Astrocyte of the cerebellum (primary cell): Measurements from ENCODE around the gene DVL2.
A peak's percentile ranks its signal among the peaks of the same experiment; 100 is the strongest.

Experiments used
- DNase-seq: peaks from one replicate; pipeline ENCODE4 v3.0.0-alpha.2; 2011; ENCODE audit warnings: low read depth
- H3K4me3 ChIP-seq: 2 replicates; pipeline ENCODE4 v1.5.1; 2011; ENCODE audit warnings: mild to moderate bottlenecking, low read depth, low read length, moderate library complexity
- CTCF ChIP-seq: IDR thresholded peaks from 2 replicates; pipeline ENCODE4 v1.5.1; 2012; ENCODE audit warnings: low read length, low read depth, moderate library complexity, mild to moderate bottlenecking; ENCODE audit errors: missing control alignments
- in situ Hi-C: cut with HindIII; loops from 2 replicates; pipeline ENCODE4 v1.10.0; 2017; ENCODE audit warnings: low sequenced_read_pairs

The DVL2 gene

GRCh38 chr17:7254511-7254910 is 20.2 kb upstream of the DVL2 start:
- in situ Hi-C loops: no loop called here
- no peak for DNase-seq
- no peak overlapping the region for H3K4me3 ChIP-seq
- no peak for TF ChIP-seq CTCF

- in situ Hi-C loops: no loop called here
- peak overlapping the region; percentile 84 for H3K4me3 ChIP-seq
Measured at GRCh38 chr17:7253082-7253481, 18.8 kb upstream of the DVL2 start.

DNA sequence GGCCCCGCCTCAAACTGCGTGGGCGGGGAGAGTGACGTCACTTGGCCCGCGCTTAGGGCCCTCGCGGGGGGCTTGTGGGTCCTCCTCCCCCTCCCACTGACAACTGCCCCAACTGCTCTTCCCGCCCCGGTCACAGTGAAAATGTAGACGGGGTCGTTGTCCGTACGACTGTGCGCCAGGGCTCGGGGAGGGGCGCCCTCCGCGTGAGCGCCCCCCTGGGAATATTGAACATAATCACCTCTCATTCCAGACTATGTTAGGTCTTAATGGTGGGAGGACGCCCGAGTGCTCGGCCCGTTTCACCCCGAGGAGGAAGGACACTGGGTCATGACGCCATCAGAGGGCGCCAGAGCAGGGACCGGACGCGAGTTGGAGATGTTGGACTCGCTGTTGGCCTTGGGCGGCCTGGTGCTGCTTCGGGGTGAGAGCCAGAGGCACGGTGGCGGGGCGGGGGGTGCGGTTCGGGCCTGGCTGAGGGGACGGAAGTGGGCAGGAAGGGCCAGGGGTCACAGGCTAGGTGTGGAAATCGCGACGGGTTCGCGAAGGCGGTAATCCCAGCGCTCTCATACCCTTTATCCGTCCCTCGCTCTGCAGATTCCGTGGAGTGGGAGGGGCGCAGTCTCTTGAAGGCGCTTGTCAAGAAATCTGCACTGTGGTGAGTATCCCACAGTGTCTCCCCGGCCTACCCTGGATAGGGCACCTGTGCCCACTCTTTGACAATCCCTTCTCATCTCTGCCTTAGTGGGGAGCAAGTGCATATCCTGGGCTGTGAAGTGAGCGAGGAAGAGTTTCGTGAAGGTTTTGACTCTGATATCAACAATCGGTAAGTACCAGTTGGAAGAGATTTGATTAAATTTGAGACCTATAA is 18.1 kb upstream of the DVL2 start, which contains the start of gene ELP5:
Gene ELP5 (plus strand): TSS at position 40 of the 868 bp plus-strand sequence. CDS start 336 bp downstream, at position 376.
- H3K4me3 ChIP-seq: peak within 1 kb of the TSS; percentile 84
- peak; percentile 86 for DNase-seq
- in situ Hi-C loops: no loop called here
- no peak for TF ChIP-seq CTCF

More at GRCh38 chr17:7253082-7253481, 18.8 kb upstream of the DVL2 start:
- no peak for TF ChIP-seq CTCF
- DNase-seq: no peak

GRCh38 chr17:7251661-7252175 is 17.4 kb upstream of the DVL2 start, which contains the start of gene CTDNEP1:
Gene CTDNEP1, minus strand, starts transcription at chr17:7251734. Its CDS starts 438 bp downstream, at chr17:7251296.
- no peak for TF ChIP-seq CTCF
- peak within 1 kb of the TSS; percentile 84 for H3K4me3 ChIP-seq
- DNase-seq: peak; percentile 99
- in situ Hi-C loops: no loop called here

GRCh38 chr17:7250695-7251627 is 16.6 kb upstream of the DVL2 start:
- DNase-seq: no peak
- TF ChIP-seq CTCF: no peak
- in situ Hi-C loops: no loop called here

DNA sequence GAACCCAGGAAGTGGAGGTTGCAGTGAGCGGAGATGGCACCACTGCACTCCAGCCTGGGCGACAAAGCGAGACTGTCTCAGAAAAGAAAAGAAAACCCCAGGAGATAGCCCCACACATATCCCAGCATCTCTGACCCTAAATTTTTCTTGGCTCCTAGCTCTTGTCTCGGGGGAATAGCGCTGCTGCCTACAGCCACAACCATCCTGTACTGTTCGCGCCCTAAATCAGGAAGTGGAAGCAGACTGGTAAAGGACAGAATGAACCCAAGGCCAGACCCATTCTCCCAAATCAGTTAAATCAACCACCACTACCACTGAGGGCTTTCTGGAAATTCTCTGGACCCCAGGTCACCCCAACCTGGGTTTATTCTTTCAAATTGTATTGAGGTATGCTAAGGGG is 15.5 kb upstream of the DVL2 start:
- H3K4me3 ChIP-seq: peak overlapping the region; percentile 84
- no peak for TF ChIP-seq CTCF
- DNase-seq: no peak
- in situ Hi-C loops: no loop called here

More at GRCh38 chr17:7250695-7251627, 16.6 kb upstream of the DVL2 start:
- peak overlapping the region; percentile 84 for H3K4me3 ChIP-seq
